ENCODE results near the gene C4orf17.

The C4orf17 gene

DNA sequence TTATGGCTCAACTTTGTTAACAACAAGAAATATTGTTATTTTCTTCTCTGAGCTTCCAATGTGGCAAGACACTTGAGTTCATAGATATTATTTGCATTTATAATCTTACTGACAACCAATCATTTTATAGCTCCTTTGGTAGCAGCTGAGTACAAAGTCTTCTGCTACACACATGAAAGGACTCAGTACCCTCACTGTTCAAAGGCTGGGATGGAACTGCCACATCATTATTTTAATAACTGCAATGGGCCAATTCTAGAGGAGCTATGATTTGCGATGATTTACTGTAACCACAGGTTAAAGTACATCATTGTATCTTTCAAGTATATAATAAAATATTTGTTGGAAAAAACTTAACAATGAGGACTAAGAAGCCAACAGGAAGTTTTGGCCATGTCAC is 74.7 kb downstream of the C4orf17 start:
- H3K4me3 ChIP-seq (ENCODE audit: low read depth, low read length), result no peak overlapping the region
- DNase-seq (ENCODE audit: low read depth), result no peak
- TF ChIP-seq, protein P1, sequence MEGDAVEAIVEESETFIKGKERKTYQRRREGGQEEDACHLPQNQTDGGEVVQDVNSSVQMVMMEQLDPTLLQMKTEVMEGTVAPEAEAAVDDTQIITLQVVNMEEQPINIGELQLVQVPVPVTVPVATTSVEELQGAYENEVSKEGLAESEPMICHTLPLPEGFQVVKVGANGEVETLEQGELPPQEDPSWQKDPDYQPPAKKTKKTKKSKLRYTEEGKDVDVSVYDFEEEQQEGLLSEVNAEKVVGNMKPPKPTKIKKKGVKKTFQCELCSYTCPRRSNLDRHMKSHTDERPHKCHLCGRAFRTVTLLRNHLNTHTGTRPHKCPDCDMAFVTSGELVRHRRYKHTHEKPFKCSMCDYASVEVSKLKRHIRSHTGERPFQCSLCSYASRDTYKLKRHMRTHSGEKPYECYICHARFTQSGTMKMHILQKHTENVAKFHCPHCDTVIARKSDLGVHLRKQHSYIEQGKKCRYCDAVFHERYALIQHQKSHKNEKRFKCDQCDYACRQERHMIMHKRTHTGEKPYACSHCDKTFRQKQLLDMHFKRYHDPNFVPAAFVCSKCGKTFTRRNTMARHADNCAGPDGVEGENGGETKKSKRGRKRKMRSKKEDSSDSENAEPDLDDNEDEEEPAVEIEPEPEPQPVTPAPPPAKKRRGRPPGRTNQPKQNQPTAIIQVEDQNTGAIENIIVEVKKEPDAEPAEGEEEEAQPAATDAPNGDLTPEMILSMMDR (conservative IDR thresholded peaks at IDR 0.05; ENCODE audit: low read depth, low read length), result no peak

DNA sequence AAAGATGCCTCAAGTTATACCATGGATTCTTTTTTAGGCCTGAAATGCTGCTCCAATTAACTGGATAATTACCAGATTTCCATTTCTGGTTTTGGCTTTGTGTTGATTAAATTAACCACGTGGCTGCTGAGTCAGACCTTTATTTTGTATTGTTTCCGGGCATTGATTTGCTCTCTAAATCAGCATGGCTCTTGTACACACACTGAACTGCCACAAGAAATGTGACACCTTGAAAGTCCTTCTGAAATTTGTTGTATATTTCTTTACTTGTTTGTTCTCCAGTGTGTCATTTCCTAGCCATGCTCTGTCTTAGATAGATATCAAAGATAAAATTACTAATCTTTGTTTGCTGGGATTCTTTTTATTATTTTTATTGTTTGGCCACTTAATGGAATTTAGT is 75.5 kb downstream of the C4orf17 start:
- no peak overlapping the region for H3K4me3 ChIP-seq (ENCODE audit: low read depth, low read length)
- TF ChIP-seq, protein P1 (conservative IDR thresholded peaks at IDR 0.05; ENCODE audit: low read depth, low read length), result no peak
- DNase-seq (ENCODE audit: low read depth), result no peak

DNA sequence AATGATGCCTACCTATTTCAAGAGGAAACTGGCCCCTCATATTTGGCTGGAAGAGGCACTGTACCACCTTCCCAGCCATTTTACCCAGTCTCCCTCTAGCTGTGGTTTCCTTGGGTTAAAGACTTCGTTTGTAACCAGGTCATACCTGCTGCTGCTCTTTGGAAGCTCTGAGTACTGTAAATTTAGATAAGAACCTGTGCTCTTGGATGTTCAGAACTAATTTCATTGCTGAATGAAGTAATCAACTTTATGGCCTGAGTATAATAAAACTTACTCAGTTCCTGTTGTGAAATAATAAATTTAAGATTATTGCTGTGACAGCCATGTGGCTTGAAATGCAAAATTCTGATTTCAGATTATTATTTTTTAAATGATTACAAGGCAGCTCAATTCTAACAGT is 76.0 kb downstream of the C4orf17 start:
- TF ChIP-seq, protein P1 (conservative IDR thresholded peaks at IDR 0.05; ENCODE audit: low read depth, low read length), result no peak
- H3K4me3 ChIP-seq (ENCODE audit: low read depth, low read length), result no peak overlapping the region
- DNase-seq (ENCODE audit: low read depth), result no peak

DNA sequence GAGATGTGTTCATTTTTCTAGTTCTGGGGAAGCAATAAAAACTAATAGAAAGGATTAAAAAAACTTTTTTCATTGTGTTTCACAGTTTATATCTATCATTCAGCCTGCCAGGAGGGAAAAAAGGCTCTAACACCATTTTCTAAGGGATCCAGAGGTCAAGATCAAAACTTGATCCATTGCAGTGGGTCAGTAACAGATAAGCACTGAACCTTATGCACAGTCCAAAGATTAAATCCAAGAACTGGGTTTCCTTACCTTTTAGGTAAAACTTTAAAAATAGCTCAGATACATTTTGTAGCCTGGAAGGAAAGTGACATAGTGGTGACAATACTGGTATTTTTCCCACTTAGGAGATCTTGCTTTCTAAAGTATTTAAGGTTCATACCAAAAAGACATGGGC is 76.5 kb downstream of the C4orf17 start:
- TF ChIP-seq, protein P1 (conservative IDR thresholded peaks at IDR 0.05; ENCODE audit: low read depth, low read length), result no peak
- no peak for DNase-seq (ENCODE audit: low read depth)
- no peak overlapping the region for H3K4me3 ChIP-seq (ENCODE audit: low read depth, low read length)

DNA sequence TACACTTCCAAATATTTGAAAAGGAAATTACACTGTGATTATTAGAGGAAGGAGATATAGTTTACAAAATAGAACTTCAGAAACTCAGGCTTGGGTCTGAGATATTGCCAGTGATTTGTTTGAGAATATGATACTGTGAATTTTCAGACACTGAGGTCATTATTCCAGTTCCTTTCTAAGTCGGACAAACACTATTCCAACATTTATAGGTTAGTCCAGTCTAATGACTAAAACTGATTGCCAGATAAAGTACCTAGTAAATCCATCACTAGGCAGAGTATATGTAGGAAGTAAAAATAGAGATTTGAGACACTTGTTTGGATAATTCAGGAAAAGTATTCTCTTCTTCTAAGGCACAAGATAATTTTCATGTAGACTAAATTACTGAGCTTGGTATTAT is 77.0 kb downstream of the C4orf17 start:
- no peak overlapping the region for H3K4me3 ChIP-seq (ENCODE audit: low read depth, low read length)
- DNase-seq (ENCODE audit: low read depth), result no peak
- TF ChIP-seq, protein P1 (conservative IDR thresholded peaks at IDR 0.05; ENCODE audit: low read depth, low read length), result no peak

DNA sequence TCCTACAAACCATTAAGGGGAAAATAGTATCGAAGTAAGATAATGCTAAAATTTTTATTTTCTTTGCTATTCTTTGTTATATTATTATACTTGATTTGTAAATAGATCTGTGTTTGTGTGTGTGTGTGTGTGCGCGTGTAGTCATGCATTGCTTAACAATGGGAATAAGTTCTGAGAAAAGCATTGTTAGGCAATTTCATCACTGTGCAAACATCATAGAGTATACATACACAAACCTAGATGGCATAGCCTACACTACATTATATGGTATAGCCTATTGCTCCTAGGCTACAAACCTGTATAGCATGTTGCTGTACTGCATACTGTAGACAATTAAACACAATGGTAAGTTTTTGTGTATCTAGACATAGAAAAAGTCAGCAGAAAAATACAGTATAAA is 80.9 kb downstream of the C4orf17 start:
- H3K4me3 ChIP-seq (ENCODE audit: low read depth, low read length), result no peak overlapping the region
- DNase-seq (ENCODE audit: low read depth), result no peak
- TF ChIP-seq, protein P1 (conservative IDR thresholded peaks at IDR 0.05; ENCODE audit: low read depth, low read length), result no peak

Data from choroid plexus epithelial cell (primary cell).